H9 (cell line): ENCODE results near the gene MIGA1. TPM values are rescaled to one million over a fixed set of nuclear protein-coding genes. Genes with fewer than 3 reads are reported as not detected.
"Not testable (repeated sequence)": the region's sequence is repeated elsewhere in the genome, so short reads cannot be mapped to it uniquely, and the experiment has no call there.

Source experiments
- DNase-seq: peaks from one replicate; pipeline ENCODE4 v3.0.0-alpha.2; 2017
- H2AFZ ChIP-seq: one replicate; pipeline ENCODE4 v1.6.1; 2013; ENCODE audit warnings: mild to moderate bottlenecking, low read length, control low read depth, moderate library complexity
- H2AK5ac ChIP-seq: 2 replicates; pipeline ENCODE4 v1.6.1; 2013; ENCODE audit warnings: low read length, control low read depth, mixed read lengths; ENCODE audit not compliant: insufficient read length
- H2BK120ac ChIP-seq: one replicate; pipeline ENCODE4 v1.6.1; 2013; ENCODE audit warnings: low read depth, mild to moderate bottlenecking, low read length, control low read depth, inconsistent platforms; ENCODE audit not compliant: poor library complexity, severe bottlenecking
- H2BK12ac ChIP-seq: 2 replicates; pipeline ENCODE4 v1.6.1; 2013; ENCODE audit warnings: low read length, control low read depth, mixed read lengths, low read depth; ENCODE audit not compliant: insufficient read length
- H2BK15ac ChIP-seq: 2 replicates; pipeline ENCODE4 v1.6.1; 2013; ENCODE audit warnings: low read depth, low read length, control low read depth
- H2BK20ac ChIP-seq: one replicate; pipeline ENCODE4 v1.6.1; 2013; ENCODE audit warnings: low read depth, mild to moderate bottlenecking, low read length, control low read depth, inconsistent platforms; ENCODE audit not compliant: poor library complexity, severe bottlenecking
- H2BK5ac ChIP-seq: 2 replicates; pipeline ENCODE4 v1.6.1; 2013; ENCODE audit warnings: low read length, control low read depth, mixed read lengths; ENCODE audit not compliant: insufficient read length
- H3K14ac ChIP-seq: 2 replicates; pipeline ENCODE4 v1.6.1; 2013; ENCODE audit warnings: low read length, control low read depth; ENCODE audit not compliant: insufficient read depth
- H3K18ac ChIP-seq: 2 replicates; pipeline ENCODE4 v1.6.1; 2013; ENCODE audit warnings: low read depth, mild to moderate bottlenecking, mixed read lengths, low read length, control low read depth; ENCODE audit not compliant: insufficient read length
- H3K23ac ChIP-seq: 2 replicates; pipeline ENCODE4 v1.6.1; 2013; ENCODE audit warnings: low read length, control low read depth, mixed read lengths, low read depth; ENCODE audit not compliant: insufficient read length
- H3K23me2 ChIP-seq: 2 replicates; pipeline ENCODE4 v1.6.1; 2013; ENCODE audit warnings: low read depth, mild to moderate bottlenecking, mixed read lengths, low read length, control low read depth; ENCODE audit not compliant: insufficient read length, poor library complexity, severe bottlenecking
- H3K27ac ChIP-seq: 2 replicates; pipeline ENCODE4 v1.5.1; 2013; ENCODE audit warnings: low read length, control low read depth, mixed read lengths, low read depth; ENCODE audit not compliant: insufficient read length
- H3K27me3 ChIP-seq: 2 replicates; pipeline ENCODE4 v1.6.1; 2013; ENCODE audit warnings: low read length, control low read depth, inconsistent platforms; ENCODE audit not compliant: insufficient read depth
- H3K4ac ChIP-seq: 2 replicates; pipeline ENCODE4 v1.6.1; 2013; ENCODE audit warnings: low read depth, mild to moderate bottlenecking, control low read depth, inconsistent platforms, low read length, moderate library complexity
- H3K4me1 ChIP-seq: 2 replicates; pipeline ENCODE4 v1.6.1; 2013; ENCODE audit warnings: low read length, control low read depth, inconsistent platforms; ENCODE audit not compliant: insufficient read depth
- H3K4me2 ChIP-seq: 2 replicates; pipeline ENCODE4 v1.6.1; 2013; ENCODE audit warnings: low read length, control low read depth, mixed read lengths; ENCODE audit not compliant: insufficient read length, insufficient read depth
- H3K56ac ChIP-seq: 2 replicates; pipeline ENCODE4 v1.6.1; 2013; ENCODE audit warnings: low read depth, mild to moderate bottlenecking, mixed read lengths, low read length, control low read depth; ENCODE audit not compliant: insufficient read length
- H3K79me1 ChIP-seq: 2 replicates; pipeline ENCODE4 v1.6.1; 2013; ENCODE audit warnings: low read depth, mild to moderate bottlenecking, moderate library complexity, low read length, control low read depth, inconsistent platforms; ENCODE audit not compliant: insufficient read depth, poor library complexity, severe bottlenecking
- H3K79me2 ChIP-seq: 2 replicates; pipeline ENCODE4 v1.6.1; 2013; ENCODE audit warnings: low read length, control low read depth, inconsistent platforms; ENCODE audit not compliant: insufficient read depth
- H3K9ac ChIP-seq: 2 replicates; pipeline ENCODE4 v1.6.1; 2013; ENCODE audit warnings: low read length, control low read depth, mixed read lengths; ENCODE audit not compliant: insufficient read length; ENCODE audit errors: extremely low read depth
- H3K9me3 ChIP-seq: one replicate; pipeline ENCODE4 v1.6.1; 2013; ENCODE audit warnings: low read depth, low read length, inconsistent platforms; ENCODE audit not compliant: control insufficient read depth
- H3T11ph ChIP-seq: one replicate; pipeline ENCODE4 v1.6.1; 2013; ENCODE audit warnings: mild to moderate bottlenecking, low read length, control low read depth, inconsistent platforms
- H4K20me1 ChIP-seq: one replicate; pipeline ENCODE4 v1.6.1; 2013; ENCODE audit not compliant: control insufficient read depth, insufficient read length, insufficient read depth
- H4K5ac ChIP-seq: 2 replicates; pipeline ENCODE4 v1.6.1; 2013; ENCODE audit warnings: low read depth, mild to moderate bottlenecking, mixed read lengths, low read length, control low read depth; ENCODE audit not compliant: insufficient read length
- H4K8ac ChIP-seq: replicated peaks from 2 replicates; pipeline ENCODE4 v1.6.1; 2013; ENCODE audit warnings: low read length, control low read depth, mixed read lengths, low read depth; ENCODE audit not compliant: insufficient read length
- H4K91ac ChIP-seq: 2 replicates; pipeline ENCODE4 v1.6.1; 2013; ENCODE audit warnings: low read depth, mild to moderate bottlenecking, moderate library complexity, mixed read lengths, low read length, control low read depth; ENCODE audit not compliant: insufficient read length
- H3K27ac Mint-ChIP-seq, 3 experiments: 2 replicates in 2 of 3; 3 replicates in 1 of 3; pipeline ENCODE4 v1.8.0; 2020 to 2021; ENCODE audit warnings: mixed read lengths in 3 of 3, mild to moderate bottlenecking in 1 of 3, moderate library complexity in 1 of 3
- H3K27me3 Mint-ChIP-seq: 2 replicates; pipeline ENCODE4 v1.8.0; 2021; ENCODE audit warnings: low read depth, mild to moderate bottlenecking, moderate library complexity, mixed read lengths
- H3K36me3 Mint-ChIP-seq, 3 experiments: 2 replicates in 2 of 3; 3 replicates in 1 of 3; pipeline ENCODE4 v1.8.0; 2020 to 2021; ENCODE audit warnings: low read depth in 3 of 3, mixed read lengths in 3 of 3; ENCODE audit not compliant: insufficient read depth in 1 of 3
- H3K4me1 Mint-ChIP-seq, 2 experiments: 2 replicates each; pipeline ENCODE4 v1.8.0; 2020; ENCODE audit warnings: mixed read lengths in 2 of 2
- H3K4me3 Mint-ChIP-seq, 2 experiments: 2 replicates in 1 of 2; 3 replicates in 1 of 2; pipeline ENCODE4 v1.8.0; 2020 to 2021; ENCODE audit warnings: mild to moderate bottlenecking in 2 of 2, mixed read lengths in 2 of 2, moderate library complexity in 1 of 2
- H3K9me3 Mint-ChIP-seq, 2 experiments: 2 replicates in 1 of 2; 3 replicates in 1 of 2; pipeline ENCODE4 v1.8.0; 2020; ENCODE audit warnings: mild to moderate bottlenecking in 2 of 2, mixed read lengths in 2 of 2, moderate library complexity in 1 of 2
- CTCF ChIP-seq: fragments of 200-600 bp; sonication (generic); conservative IDR thresholded peaks from 3 replicates; pipeline ENCODE4 v1.8.0; 2021; ENCODE audit warnings: antibody characterized with exemption, mild to moderate bottlenecking
- WGBS: extraction: QIAGEN DNeasy Blood & Tissue Kit; methylation state at CpG from one replicate; pipeline ENCODE4 v1.1.7; 2013; ENCODE audit warnings: missing lambda C conversion rate, low lambda C conversion rate, mixed read lengths; ENCODE audit not compliant: insufficient read length; ENCODE audit errors: extremely low coverage; 5-methylcytosine and 5-hydroxymethylcytosine counted together
- total RNA-seq: library from RNA; stranded (reverse); gene quantifications from 2 replicates; pipeline ENCODE4 v1.2.1, GENCODE V29; 2021

Gene MIGA1
- total RNA-seq, 1 experiment from 2014 or later: 6.3 TPM

GRCh38 chr1:77803371-77803770, 23.9 kb downstream of the MIGA1 start:
- no peak overlapping the region for H3K4me3 Mint-ChIP-seq
- Histone ChIP-seq H3K79me2 (no peaks in the 10 kb centered on the region), H3K4me2 (no peak overlapping the region), H3K27me3 (no peaks in the 10 kb centered on the region), H3K4me1 (no peaks in the 10 kb centered on the region), H3K4ac (no peak overlapping the region), H4K5ac (no peak overlapping the region), H4K20me1 (no peaks in the 10 kb centered on the region), H3K18ac (no peak overlapping the region), H3K27ac (no peak overlapping the region), H4K8ac (no peak overlapping the region), H3K56ac (no peak overlapping the region), H3K9ac (no peak overlapping the region), H2BK5ac (no peak overlapping the region), H3K14ac (no peak overlapping the region), H2BK12ac (no peak overlapping the region), H3T11ph (no peak overlapping the region), H2AK5ac (no peak overlapping the region), H2BK15ac (no peak overlapping the region), H2AFZ (no peak overlapping the region), H3K23me2 (no peaks in the 10 kb centered on the region), H2BK120ac (no peak overlapping the region), H4K91ac (no peak overlapping the region), H3K79me1 (no peaks in the 10 kb centered on the region), H3K23ac (no peak overlapping the region), H2BK20ac (no peak overlapping the region), H3K9me3 (no peaks in the 10 kb centered on the region)
- no peak overlapping the region for H3K27ac Mint-ChIP-seq
- TF ChIP-seq CTCF: no peak
- no peaks in the 10 kb centered on the region for H3K27me3 Mint-ChIP-seq
- H3K9me3 Mint-ChIP-seq: no peaks in the 10 kb centered on the region
- no CpG with 5 or more reads among the region's 2 CpGs for WGBS
- H3K36me3 Mint-ChIP-seq: peaks cover 10 to 23% (median 21%) of the 10 kb centered on the region in 3 experiments
- no peak for DNase-seq
- no peaks in the 10 kb centered on the region for H3K4me1 Mint-ChIP-seq

- not testable (repeated sequence) for H4K8ac ChIP-seq, DNase-seq, H2BK12ac ChIP-seq, H4K5ac ChIP-seq, H4K20me1 ChIP-seq, H3K27me3 ChIP-seq, H2AFZ ChIP-seq, H2BK15ac ChIP-seq, H3K9ac ChIP-seq, H3K18ac ChIP-seq, H2AK5ac ChIP-seq, H3K4me3 Mint-ChIP-seq, H2BK5ac ChIP-seq, H4K91ac ChIP-seq, H3K27ac Mint-ChIP-seq, H3K79me1 ChIP-seq, H3T11ph ChIP-seq, H3K9me3 ChIP-seq, H3K4me2 ChIP-seq, H3K4me1 ChIP-seq, H3K27ac ChIP-seq, H3K4ac ChIP-seq, H3K9me3 Mint-ChIP-seq, H3K14ac ChIP-seq, H3K56ac ChIP-seq, H3K23me2 ChIP-seq, H3K79me2 ChIP-seq, H2BK120ac ChIP-seq, H3K4me1 Mint-ChIP-seq, H3K27me3 Mint-ChIP-seq, H2BK20ac ChIP-seq, H3K23ac ChIP-seq
- peaks cover 16 to 33% (median 23%) of the 10 kb centered on the region in 3 experiments for H3K36me3 Mint-ChIP-seq
- no CpG with 5 or more reads among the region's 3 CpGs for WGBS
Measured at GRCh38 chr1:77809787-77810462, 30.5 kb downstream of the MIGA1 start.
